Left kidney (tissue), 2 donors: ENCODE results near the gene IER5. TPM values are rescaled to one million over a fixed set of nuclear protein-coding genes. Genes with fewer than 3 reads are reported as not detected.

ENCODE experiments used
- DNase-seq: peaks from one replicate; pipeline ENCODE4 v3.0.0-alpha.2; 2013
- polyA plus RNA-seq: library from polyadenylated mRNA; unstranded; fragments of 120-200 nt; gene quantifications from one replicate; pipeline ENCODE4 v1.2.1, GENCODE V29; 2013; ENCODE audit not compliant: insufficient read length

IER5 gene
- polyA plus RNA-seq, 1 donor: 4.8 TPM

GRCh38 chr1:181095763-181096184, 7.3 kb downstream of the IER5 start:
- DNase-seq: no peak

DNA sequence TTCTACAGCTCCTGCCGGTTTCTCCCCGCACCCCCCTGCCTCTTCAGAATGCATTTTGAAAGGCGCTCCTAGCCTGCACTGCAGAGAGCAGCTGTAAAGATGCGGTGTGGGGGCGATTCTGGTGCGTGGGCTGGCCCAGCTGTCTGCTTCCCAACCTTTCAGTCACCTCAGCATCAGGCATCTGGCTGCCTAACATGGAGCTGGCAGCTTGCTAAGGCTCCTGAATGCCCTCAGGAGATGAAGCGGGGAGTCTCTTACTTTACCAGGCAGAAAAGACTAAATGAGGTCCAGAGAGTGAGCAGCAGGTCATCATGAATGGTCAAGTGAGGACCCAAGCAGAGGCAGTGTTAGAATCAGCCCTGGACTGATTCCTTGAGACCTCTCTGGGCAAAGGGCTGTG, 8.7 kb downstream of the IER5 start:
- DNase-seq: no peak

DNA sequence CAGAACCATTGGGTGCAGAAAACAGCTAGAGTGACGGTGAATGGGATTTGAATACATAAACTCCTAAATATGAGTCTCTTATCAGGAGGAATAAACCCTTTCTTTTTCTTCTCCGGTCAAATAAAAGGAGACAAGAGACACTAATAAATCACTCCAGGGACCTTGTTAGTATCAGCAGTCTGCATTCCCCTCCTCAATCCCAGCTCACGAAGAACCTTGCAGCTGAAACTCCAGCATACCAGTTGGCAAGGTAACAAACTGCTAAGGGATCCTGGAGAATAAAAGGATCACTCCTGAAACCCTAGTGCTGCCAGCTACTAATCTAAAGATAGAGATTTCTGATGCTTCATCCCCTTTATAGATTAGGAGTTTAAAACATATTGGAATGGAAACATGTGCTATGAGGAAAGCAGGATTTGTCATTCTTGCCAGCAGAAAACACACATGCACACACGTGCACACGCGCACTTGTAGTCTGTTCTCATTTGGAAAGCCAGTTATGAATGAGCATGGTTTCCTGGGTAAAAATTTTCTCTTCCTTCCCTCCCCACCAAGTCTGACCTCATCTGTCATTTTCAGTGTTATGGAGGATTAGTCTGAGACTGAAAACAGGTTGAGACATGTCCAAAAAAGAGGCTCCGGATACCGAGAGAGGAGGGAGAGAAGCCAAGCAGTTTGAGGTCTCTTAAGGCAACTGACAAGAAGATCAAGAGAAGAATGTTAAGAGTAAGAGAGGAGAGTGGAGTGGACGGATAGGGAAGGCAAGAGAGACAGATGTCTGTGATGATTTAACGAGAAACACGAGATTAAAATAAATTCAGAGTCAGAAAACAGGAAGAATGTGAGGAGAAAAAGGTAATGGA, 10.9 kb downstream of the IER5 start:
- no peak for DNase-seq

DNA sequence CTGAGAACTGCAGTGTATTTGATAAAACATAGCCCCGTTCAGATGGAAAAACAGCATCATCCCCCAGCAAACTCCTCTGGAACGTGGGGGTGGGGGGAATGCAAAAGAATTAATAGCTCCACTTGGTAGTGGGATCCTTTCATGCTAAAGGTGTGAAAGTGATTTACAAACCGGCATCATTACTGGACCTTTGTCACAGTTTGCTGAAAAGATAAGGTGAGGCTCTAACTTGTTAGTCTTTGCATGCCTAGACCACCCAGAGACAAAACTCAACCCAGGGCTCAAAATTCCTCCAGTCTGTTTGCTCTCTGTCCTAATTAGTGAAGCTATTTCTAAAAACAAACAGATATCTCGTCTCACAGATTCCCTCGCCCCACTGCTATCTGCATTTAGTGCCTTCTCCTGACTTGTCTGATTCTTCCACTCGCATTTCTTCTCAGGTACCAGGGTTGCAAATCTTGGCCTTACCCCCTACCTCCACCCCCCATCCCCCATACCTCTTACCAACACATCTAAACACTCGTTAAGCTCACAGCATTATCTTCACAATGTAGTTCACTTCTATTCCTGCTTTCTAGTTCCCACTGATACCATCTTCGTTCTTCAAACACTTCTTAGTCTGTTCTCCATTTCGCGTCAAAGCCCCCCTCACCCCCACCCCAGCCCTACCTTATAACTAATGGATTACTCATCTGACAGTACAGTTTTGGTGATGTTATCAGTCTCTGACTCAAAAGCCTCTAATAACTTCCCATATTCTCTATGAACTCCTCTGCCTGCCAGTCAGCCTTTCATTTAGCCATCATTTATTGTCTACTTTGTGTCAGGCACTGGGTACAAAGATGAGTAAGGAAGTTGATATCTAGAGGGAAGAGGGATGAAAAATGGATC, 11.8 kb downstream of the IER5 start:
- DNase-seq: no peak

- no peak for DNase-seq
Measured at GRCh38 chr1:181100934-181101333, 12.4 kb downstream of the IER5 start.

DNA sequence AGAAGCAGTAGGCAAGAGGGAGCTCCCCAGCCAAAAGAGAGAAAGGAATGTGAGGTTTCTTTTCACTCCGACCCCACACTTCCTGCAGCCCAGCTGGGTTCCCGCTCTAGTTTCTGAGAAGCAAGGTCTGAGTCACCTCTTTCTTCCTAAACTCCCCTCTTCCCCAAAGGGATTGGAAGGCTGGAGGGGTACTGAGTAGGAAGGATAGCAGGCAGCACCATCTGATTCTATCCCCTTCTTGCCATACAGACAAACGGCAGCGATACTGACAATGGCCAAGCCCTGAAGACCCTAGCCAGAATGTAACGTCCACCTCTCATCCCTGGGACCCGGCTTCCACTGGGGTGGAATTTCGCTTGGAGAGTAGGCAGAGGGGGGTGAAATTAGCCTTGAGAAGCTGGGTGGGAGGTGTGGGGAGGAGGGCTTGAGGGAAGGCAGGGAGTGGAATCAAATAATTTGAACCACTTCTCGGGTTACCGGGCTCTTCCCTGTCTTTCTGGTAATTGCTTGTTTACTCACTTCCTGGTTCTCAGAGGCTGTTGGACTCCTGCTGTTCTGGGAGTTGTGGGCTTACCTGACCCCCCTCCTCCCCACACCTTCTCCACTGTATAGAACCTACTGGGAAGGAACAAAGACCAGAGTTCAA, 13.2 kb downstream of the IER5 start:
- peak; percentile 47 for DNase-seq

DNA sequence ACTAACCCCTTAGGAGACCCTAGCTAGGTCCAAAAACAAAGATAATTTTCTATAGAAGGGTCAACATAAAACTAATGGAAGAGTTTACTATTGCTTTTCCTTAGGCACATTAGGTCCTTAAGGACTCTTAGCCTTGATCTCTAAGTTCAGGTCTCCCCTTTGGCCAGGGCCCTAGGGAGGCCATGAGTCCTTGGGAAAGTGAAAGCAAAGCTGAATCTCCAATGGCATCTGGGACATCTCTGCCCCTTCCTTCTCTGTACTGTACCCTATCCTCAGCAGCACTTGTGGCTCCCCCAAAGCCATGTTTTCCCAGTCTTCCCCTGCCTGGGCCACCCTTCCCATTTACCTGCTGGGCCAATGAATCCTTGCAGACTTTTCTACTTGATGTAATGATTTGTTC, 14.3 kb downstream of the IER5 start:
- no peak for DNase-seq

- DNase-seq: no peak
Measured at GRCh38 chr1:181103399-181103798, 14.9 kb downstream of the IER5 start.

- no peak for DNase-seq
Measured at GRCh38 chr1:181104042-181104789, 15.7 kb downstream of the IER5 start.

DNA sequence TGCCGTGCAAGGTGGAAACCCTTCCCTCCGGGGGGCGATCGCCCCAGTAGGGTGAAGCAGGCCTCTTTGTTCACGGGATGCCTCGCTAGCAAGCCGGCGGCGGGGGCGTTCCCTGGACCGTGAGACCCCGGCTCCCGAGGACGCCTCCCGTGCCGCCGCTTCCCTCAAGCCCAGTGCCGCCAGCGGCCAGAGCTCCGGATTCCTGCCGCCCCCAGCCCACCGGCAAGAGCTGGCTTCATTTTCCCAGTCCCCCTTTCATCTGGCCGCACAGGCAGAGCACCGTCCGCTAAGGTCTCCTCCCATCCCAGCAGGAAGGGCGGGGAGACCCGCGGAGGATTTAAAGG, 16.3 kb downstream of the IER5 start:
- peak; percentile 47 for DNase-seq

DNA sequence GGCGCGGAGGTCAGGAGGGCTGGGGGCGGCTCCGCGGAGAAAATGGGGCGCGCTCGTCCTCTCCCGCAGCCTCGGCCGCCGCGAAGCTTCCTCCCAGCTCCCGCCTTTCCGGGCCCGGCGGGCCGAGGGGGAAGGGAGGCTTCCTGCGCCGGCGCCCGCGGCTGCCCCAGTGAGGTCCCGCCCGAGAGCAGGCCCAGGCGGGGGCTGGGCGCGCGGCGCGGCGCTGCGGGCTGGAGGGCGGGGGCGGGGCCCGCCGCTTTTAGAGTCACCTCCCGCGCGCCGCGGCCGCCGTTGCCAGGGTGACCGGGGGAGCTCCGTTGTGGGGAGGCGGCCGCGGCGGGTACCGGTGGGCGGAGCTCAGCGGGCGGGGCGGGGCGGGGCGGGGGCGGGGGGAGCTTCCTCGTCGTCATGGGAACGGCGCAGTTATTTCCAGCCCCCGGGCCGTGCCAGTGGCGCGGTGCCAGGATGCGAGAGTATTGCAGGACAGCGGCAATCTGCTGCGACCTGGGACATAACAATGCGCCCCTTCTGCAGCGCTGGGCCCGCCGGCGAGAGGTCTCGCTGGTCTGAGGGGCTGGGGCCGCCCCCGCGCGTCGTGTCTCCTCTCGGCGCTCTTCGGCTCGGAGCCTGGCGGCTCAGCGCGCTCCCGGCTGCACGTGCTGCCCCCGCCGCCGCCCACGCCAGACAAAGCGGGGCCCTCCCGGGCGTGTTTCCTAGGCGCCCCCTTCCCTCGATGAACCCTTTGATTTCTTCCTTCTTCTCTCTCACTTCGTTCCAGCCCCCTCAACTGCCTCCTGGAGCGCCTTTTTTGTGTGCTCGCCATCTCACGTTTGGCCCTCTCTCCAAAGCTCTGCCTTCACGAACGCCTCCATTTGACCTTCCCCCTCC, 16.9 kb downstream of the IER5 start:
- DNase-seq: peak; percentile 87

DNA sequence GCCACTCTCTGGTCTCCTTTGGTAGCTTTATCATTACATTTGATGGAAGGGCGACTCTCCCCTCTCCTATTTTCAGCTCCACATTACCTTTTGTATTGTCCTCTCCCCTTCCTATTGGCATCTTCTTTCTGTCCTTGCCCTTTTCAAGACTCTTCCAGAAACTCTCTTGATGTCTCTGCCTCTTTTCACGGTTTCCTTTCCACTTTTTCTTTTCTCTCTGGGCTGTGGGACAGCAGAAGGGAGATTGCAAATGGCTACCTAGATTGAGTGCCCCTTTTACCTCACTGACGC, 17.5 kb downstream of the IER5 start:
- no peak for DNase-seq

- no peak for DNase-seq
Measured at GRCh38 chr1:181106479-181106878, 18.0 kb downstream of the IER5 start.

- no peak for DNase-seq
Measured at GRCh38 chr1:181107711-181108110, 19.2 kb downstream of the IER5 start.

GRCh38 chr1:181108304-181108867, 19.9 kb downstream of the IER5 start:
- DNase-seq: no peak

- no peak for DNase-seq
Measured at GRCh38 chr1:181110013-181110412, 21.5 kb downstream of the IER5 start.

DNA sequence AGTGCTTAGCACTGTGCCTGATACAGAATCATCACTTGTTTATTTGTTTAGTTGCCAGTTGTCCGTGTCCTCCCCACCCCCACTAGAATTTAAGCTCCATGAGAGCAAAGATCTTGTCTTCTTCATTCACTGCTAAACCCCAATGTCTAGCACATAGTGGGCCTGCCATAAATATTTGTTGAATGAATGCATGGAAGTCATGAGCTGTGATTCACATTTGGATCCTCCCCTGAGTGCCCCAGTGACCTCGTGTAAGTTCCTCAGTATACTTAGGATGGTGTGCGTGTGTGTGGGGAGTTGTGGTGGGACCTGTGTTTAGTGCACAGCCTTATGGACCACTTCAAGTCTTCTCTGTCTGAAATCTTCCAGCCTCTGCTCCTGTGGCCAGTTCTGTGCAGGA, 23.1 kb downstream of the IER5 start:
- DNase-seq: no peak

GRCh38 chr1:181112071-181112929, 23.8 kb downstream of the IER5 start:
- no peak for DNase-seq

DNA sequence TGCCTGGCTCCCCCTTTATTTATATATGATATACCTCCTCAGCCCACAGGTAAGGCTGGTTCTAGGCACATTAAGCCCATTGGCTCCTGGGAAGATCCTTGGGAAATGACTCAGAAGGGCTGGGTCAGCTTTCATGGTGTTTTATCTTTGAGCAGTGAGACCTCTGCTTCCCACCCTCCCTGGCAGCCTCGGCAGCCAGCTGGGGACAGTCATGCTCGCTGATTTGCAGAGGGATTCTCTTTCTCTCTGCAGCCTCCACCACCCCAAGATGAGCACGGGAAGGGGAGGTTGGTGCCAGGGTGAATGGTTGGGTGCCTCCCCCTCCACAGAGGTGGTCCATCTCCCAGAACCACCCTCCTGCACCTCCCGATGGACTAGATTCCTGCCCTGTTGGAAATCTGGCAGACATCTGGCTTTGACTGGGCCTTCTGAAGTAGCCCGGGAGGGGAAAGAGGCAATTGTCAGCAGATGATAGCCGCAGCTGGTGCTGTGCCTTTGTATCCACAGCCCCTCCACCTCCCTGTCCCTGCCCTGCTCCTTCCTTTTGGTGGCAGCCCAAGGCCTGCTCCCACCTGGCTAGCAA, 24.6 kb downstream of the IER5 start:
- DNase-seq: no peak
